Hematopoietic multipotent progenitor cell treated with erythropoietin and hydrocortisone succinate and interleukin-3 and kit ligand, for 4 days (in vitro differentiated cells): ENCODE data around the gene MCCC2.
"Not testable (repeated sequence)": the region's sequence is repeated elsewhere in the genome, so short reads cannot be mapped to it uniquely, and the experiment has no call there.

ENCODE experiments used
- DNase-seq: peaks from one replicate; pipeline ENCODE4 v3.0.0-alpha.2; 2015

The MCCC2 gene

DNA sequence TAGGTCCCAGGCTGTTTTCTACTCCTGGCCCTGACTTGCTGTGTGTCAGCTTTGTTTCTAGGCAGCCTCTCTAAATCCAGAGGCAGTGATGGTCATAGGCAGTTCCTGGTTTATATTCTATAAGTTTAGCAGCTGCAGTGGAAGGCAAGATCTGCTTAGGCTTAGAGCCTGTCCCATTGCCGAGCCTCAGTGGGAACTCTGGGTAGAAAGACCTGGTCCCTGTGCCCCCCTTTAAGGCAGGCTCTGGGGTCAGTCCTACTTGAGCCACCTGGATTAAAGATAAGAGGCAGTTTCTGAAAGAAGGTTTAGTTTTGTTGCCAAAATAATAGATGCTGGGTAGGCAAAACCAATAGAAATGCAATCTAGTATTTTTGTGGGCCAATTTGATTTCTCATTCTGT lies 13.6 kb downstream of the MCCC2 start:
- no peak for DNase-seq

DNA sequence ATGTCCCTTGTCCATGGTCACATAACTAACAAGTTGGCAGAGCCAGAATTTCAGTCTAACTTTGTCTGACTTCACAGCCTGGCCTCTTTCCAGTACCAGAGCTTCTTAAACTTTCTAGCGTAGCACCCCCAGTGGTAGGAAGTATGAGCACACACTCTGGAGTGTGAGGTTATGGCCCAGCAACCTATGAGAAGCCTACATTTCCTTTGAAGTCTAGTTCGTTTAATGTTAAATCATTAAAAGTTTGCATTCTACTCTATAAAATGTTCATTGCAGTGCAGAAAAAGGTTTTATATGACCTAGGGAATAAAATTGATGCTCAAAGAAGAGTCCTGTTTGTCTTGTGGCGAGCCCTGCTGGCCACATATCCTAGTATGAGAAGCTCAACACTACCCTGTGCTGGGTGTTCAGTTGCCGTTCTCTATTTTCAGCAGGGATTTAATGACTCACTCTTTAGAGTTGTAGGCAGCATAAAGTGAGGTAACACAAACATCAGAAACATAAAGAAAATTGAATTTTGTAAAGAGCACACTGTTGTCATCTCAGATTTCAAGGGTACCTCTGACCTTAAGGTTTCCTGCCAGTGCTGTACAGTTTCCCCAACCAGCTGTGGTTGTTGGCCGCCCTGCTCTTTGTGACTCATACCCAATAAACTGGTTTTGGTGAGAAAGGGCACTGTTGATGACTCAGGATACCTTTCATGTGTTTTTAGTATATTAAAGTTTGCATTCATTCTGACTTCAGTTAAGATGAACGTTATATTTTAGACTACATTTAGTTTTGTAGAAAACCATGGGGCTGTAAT lies 14.3 kb downstream of the MCCC2 start:
- peak; percentile 86 for DNase-seq

DNA sequence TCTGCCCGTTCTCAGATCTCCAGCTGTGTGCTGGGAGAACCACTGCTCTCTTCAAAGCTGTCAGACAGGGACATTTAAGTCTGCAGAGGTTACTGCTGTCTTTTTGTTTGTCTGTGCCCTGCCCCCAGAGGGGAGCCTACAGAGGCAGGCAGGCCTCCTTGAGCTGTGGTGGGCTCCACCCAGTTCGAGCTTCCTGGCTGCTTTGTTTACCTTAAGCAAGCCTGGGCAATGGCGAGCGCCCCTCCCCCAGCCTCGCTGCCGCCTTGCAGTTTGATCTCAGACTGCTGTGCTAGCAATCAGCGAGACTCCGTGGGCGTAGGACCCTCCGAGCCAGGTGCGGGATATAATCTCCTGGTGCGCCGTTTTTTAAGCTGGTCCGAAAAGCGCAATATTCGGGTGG lies 22.8 kb downstream of the MCCC2 start:
- DNase-seq: not testable (repeated sequence)

DNA sequence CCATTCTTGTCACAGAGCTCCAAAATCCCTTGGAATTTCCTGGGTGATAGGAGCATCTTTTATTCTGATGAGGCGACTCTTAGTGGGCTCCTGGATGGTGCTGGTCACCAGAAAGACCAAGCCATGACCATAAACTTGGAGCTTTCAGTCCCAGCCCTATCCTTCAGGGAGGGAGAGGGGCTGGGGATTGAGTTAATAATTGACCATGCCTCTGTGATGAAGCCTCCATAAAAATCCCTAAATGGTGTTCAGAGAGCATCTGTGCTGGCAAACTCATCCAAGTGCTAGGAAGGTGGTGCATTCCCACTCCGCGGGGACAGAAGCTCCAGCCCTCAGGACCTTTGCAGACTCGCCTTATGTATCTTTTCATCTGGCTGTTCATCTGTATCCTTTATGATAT lies 28.7 kb downstream of the MCCC2 start:
- no peak for DNase-seq

DNA sequence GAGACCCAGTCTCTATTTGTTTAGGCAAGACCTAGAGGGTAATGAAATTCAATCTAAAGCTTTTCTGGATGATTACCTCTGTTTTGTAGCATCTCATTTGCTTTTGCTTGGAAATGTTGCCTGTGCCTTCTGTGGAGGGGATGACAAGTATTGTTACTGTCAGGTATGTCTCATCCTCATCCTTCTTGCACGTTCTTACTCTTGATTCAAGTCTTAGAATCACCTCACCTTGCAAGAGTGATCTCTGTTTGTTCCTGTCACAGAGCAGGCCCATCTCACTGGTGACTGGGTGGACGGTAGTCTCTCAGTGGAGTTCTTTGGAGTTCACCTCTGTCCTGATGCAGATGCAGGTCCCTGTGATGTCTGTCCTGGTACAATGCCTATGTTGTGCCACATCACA lies 33.5 kb downstream of the MCCC2 start:
- DNase-seq: no peak

DNA sequence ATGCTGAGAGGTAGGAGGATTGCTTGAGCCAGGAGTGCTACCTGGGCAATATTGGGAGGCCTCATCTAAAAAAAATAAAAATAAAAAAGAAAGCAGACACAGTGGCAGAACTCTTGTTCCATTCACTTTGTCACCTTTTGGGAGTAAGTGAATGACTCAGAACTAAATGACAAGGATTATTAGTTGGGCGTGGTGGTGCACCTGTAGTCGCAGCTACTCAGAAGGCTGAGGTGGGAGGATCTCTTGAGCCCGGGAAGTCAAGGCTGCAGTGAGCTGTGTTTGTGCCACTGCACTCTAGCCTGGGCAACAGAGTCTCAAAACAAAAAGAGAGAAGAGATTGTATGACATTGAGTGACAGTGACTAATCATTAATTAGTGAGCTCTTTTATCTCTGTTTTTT lies 34.1 kb downstream of the MCCC2 start:
- no peak for DNase-seq

DNA sequence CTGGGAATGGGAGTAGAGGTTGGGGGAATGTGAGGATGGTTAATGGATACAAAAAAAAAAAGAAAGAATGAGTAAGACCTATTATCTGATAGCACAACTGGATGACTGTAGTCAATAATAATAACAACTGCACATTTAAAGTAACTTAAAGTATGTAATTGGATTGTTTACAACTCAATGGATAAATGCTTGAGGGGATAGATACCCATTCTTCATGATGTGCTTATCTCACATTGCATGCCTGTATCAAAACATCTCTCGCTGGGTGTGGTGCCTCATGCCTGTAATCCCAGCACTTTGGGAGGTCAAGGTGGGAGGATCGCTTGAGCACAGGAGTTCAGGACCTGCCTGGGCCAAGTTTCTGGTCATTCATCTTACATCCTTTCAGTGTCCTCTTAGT lies 34.6 kb downstream of the MCCC2 start:
- no peak for DNase-seq

DNA sequence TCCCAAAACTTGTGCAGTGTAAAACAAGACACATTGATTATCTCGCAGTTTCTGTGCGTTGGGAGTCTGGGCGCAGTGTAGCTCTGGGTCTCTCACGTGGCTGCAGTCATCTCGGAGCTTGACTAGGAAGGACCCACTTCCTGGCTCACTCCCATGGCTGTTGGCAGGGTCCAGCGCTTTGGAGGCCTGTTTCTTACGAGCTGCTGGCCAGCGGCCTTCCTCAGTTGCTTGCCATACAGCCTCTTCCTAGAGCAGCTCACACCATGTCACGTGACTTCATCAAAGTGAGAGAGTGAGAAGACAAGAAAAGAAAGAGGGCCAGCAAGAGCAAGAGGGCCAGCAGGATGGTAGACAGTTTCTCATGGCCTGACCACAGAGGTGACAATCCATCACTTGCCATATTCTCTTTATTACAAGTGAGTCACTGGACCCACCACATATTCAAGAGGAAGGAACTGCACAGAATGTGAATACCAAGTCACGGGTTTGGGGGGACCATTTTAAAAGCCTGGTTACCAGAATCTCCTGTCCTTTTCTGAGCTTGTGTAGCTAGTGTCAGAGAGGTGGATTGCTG lies 36.2 kb downstream of the MCCC2 start:
- no peak for DNase-seq

DNA sequence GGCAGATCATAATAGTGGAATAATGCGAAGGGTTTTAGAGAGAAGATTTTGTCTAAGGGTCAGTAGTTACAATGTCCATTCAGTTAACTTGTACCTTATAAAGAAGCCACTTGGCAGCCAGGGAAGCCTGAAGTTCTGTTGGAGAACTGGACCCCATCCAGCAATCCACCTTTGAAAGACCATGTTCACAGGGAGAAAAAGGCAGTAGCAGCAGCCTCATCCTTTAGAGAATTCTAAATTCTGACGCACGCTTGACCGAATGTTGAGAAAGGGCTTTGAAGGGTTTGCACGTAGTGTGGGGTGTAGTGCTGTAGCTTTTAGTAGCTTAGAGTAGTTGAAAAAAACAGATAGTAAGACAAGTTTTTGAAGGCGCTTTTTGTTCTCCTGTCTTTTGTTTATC lies 42.8 kb downstream of the MCCC2 start:
- DNase-seq: no peak

DNA sequence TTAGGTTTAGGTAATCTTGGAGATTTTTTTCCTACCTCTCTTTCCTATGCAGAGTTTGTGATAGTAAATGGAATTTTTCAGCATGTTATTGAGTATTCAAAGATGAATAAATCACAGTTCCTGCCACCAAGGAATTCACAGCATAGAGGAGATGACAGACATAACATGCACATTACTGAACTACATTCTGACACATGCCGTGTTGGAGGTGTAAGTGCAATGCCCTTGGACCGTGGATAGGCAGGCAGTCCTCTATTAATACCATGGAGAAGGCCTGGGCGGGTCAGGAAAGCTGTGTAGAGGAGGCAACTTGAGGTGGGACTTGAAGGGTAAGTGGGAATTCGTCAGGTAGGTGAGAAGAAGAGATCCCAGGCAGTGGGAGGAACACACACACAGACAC lies 43.9 kb downstream of the MCCC2 start:
- DNase-seq: no peak

DNA sequence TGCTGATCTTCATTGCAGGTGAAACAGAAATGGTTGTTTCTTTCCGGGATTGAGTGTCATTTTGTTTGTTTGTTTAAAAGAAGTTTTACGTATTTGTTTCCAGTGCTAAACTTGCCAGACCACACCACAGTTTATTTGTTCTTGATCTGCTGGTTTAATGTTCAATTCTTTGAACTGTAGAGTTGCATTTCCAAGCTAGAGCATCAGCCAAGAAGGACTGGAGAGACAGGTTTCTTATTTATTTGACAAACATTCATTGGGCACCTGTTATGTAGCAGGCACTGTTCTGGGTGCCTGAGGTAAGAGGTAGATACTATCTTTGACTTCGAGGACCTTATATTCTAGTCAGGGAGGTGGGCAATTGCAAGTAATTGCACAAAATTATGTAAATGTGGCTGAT lies 45.0 kb downstream of the MCCC2 start:
- DNase-seq: no peak

DNA sequence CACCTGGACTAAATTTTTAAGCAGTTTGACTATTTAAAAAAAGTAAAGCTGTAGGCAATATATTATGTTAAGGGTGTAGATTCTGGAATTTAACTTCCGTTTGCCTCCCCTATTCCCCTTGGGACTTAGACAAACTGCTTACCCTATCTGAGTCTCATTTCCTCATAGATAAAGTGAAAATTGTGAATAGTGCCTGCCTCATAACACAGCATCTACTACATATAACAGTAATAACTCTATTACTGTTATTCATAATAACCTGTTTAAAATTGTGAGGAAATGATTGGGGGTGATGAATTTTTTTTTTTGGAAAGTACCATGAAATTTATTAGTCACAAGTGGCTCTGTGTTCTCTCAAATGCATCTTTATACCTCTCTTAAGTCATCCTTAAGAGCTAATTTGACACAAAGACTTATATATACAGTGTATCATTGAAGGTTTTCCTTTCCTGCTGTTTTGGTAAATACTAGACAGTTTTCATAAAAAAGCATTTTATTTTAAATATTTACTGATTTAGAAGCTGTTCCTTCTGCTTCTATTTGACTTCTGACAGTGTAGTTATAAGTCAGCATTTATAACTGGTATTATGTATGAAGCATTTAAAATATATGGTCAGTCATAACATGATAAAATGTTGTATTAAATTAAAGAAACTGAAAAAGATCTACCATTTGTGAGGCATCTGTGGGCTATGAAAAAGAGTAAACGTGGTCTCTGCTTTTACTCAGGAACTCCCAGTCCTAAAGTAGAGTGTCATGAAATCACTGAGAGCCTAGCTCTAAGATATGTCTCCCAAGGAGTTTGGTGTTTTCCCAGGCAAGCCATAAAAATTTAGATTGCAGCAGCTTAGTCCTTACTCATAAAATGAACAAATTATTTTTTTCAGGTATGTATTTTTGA lies 46.4 kb downstream of the MCCC2 start:
- DNase-seq: no peak

DNA sequence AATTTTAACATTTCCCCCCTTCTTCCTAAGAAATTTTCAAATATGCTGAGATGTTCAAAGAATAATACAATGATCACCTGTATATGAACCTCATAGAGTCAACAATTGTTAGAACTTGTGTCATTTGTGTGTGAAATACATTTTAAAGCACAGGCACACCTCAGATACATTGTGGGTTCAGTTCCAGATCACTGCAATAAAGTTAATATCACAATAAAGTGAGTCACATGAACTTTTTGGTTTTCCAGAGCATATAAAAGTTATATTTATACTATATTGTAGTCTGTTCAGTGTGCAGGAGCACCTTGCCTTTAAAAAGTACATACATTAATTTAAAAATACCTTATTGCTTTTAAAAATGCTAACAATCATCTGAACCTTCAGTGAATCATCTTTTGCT lies 50.0 kb downstream of the MCCC2 start:
- no peak for DNase-seq

DNA sequence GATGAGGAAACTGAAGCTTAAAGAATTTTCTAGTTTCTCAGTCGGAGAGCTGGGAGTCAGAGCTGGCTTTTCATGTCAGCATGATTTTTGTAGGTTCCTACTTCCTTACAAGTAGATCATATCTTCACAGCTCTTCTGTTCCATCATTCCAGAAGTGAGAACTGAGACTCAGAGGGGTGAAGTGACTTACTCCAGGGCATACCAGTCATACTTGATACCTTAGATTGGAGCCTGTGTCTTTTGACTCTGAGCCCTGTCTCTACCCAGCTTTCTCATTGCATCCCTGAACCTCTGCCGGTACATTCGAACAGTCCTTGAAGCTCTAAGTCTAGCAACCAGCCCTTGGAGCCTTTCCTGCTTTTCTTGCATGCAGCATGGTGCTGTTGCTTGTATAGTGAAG lies 53.3 kb downstream of the MCCC2 start:
- DNase-seq: no peak

DNA sequence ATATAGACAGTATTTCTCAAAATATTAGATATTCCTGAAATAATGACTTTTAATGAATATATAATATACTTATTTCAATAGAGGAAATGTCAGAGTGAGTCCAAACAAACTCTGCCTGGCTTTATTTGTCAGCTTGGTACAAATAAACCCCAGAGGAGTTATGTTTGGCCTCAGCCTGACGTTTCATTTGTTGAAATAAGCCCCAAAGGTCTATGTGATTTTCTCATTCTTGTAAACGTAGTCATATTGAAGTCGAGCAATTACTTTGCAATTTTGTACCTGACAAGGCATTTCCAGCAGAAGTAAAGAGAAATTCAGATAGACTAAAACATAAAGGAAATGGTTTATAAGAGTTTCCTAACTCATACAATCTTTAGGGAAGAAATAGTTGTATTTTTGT lies 57.9 kb downstream of the MCCC2 start:
- DNase-seq: no peak

DNA sequence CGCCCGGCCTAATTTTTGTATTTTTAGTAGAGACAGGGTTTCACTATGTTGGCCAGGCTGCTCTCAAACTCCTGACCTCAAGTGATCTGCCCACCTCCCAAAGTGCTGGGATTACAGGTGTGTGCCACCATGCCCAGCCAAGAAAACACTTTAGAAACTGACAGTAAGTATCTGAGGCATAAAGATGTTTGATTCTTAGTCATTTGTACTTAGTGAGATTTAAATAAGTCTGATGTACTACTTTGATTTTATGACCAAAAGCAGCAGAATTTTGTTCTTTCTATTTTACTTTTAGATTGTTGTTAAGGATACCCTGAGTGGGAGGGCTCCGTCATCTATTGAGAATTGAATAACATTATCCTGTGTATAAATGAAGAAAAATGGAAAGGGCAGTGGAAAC lies 63.8 kb downstream of the MCCC2 start:
- DNase-seq: not testable (repeated sequence)

DNA sequence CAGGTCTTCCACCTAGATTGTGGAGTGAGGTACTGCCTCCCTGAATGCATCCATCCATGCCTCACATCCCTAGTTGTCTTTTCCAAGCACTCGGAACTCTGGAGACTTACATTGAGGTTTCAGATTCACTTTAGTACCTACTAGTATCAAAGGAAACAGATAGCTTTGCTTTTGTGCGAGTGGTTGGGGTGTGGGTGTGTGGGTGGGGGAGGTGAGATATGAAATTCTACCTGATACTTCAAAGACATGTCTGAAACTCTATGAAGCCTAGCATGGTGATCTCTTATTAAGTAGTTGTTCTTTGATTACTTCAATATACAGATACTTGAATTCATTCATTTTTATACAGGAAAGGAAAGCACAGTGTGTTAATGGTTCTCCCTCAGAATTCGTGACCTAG lies 64.4 kb downstream of the MCCC2 start:
- no peak for DNase-seq

DNA sequence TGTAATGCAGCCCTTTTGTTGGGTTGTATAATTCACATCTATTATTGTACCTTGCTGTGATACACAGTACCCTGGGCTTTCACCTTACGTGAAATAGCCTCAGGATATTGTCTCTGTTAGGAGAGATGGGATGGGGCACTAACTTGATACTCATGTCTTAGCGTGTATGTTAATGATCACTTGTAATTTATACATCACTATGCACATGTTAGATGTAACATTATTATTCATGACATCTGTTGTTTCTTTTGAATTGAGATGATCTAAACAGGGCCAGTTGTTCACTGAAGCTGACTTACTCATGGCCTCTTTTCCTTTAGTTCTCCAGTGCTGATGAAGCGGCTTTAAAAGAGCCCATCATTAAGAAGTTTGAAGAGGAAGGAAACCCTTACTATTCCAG lies 65.2 kb downstream of the MCCC2 start:
- no peak for DNase-seq

DNA sequence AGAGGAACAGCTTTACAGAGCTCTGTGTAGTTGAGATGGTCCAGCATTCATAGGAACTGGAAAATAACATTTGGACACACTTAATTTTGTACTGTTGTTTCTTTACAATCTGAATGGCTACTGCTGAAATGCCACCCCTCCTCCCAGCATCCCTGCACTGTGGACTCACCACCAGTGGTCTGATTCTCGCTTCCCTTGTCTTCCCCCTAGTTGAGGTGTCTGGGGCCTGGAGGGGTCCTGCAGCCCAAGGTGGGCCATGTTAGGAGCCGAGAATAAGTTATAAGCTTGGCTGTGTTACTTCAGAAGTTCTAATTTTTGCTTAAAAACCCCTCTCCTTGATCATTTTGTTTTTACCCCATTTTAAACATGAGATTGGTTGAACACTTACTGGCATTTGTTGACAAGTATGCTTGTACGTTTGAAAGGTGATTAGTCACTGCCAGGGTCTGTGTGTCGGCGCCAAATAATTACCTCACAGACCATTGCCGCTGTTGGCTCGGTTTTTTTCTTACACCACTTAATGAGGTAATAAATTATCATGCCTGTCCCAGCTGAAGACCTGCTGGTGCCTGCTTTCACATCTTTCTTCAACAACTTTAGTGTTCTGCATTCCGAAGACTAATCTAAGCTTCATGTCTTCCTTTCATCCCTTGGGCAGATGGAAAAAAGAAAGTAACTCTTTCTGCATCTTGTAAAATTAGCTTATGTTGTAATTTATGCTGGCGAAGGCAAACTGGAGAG lies 65.8 kb downstream of the MCCC2 start:
- no peak for DNase-seq

DNA sequence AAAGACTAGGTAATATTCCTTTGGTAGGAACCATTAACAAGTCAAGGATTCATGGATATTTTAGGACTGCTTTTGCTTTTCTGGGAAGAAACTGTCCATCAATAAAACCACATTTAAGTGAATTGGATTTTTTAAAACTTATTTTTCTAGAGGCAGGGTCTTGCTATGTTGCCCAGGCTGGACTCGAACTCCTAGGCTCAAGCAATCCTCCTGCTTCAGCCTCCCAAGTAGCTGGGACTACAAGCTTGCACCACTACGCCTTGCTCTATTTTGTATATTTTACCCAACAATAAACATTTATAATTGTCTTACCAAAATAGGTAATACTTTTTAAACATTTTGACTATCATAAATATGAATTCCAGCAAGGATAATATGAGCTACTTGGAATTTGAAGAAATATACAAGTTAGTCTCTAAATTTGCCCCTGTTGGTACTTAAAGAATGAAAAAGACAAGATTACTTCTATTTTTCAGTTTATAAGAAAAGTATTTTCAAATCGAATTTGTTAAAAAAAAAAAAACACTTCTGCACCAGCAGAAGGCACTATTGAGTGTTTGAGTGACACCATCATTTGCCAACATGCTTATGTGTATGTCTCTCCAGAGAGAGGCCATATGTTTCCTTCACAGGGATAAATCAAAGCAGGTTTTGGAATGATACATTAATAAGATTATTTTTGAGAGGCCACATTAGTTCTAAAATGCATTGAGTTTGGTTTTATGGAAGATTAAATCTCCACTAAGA lies 71.9 kb downstream of the MCCC2 start:
- DNase-seq: peak; percentile 32

DNA sequence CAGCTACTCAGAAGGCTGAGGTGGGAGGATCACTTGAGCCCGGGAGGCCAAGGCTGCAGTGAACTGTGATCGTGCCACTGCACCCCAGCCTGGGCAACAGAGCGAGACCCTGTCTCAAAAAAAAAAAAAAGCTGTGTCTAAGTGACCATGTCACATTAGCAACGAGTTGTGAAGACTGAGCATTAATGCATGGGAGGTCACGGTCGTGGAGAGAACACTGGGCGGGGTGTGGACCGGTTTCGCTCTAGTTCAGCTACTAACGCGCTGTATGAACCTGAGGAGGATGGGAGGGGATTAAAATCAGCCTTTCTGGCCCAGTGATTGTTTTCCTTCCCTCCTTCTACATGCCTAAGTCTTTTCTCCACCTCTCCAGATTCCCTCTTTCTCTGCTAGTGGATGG lies 75.2 kb downstream of the MCCC2 start:
- no peak for DNase-seq

DNA sequence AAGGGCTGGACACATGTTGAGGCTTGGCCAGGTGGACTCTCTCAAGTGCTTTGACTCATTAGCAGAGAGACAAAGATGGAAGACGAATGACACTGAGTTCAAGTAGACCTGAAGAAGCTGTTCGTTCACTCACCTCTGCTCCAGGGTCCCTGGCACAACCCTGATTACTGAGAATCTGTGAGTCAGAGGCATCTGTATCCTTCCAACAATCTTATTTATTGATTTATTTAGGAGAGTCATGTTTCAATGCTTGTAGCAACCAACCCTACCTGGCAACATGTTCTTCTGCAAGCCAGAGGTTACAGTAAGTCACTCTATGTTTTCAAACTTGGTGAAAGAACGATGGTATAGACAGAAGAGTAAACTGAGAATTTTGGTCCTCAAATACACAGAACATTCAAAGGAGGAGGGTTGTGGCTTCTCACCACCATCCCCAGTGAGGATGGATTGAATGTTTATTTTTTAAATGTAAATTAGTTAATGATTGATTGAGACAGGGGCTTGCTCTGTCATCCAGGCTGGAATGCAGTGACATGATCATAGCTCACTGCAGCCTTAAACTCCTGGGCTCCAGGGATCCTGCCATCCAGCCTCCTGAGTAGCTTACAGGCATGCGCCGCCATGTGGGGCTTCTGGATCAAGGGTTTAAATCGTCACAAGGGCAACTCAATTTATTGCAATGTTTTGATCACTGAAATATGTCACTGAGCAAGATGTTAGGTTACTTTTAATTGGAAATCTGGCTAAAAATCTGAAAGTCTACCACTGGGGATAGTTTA lies 76.2 kb downstream of the MCCC2 start:
- DNase-seq: no peak
